ENCODE results near the gene RRP36.
A peak's percentile ranks its signal among the peaks of the same experiment; 100 is the strongest.
"Not testable (repeated sequence)": the region's sequence is repeated elsewhere in the genome, so short reads cannot be mapped to it uniquely, and the experiment has no call there.

Gene RRP36

DNA sequence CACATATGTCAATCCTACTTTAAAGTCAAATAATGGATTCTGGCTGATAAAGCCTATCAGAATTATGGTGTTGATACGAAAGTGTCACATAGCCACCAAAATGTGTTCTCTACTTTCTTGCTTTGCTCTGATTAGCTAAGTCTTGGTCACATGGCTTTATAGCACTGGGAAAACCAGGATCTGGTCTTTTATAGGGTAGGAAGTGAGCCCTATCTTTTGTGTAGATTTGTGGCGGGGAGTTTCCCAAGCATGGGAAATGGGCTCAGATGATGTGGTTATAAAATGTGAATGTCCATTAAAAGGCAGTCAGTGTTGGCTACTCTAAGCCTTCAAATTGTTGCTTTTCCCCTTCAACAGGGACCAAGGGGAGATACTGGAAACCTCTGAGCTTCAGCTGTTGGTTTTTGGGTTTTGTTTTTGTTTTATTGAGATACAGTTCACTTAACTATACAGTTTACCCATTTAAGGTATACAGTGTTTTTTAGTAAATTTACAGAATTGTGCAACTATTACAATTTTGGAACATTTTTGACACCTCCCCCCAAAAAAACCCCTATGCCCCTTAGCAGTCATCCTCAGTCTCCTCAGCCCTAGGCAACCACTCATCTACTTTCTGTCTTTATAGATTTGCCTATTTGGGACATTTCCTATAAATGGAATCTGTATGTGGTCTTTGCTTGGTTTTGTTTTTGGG, 12.2 kb downstream of the RRP36 start:
- no peak for DNase-seq
- intact Hi-C loops (cut with DNase I): no loop called here

DNA sequence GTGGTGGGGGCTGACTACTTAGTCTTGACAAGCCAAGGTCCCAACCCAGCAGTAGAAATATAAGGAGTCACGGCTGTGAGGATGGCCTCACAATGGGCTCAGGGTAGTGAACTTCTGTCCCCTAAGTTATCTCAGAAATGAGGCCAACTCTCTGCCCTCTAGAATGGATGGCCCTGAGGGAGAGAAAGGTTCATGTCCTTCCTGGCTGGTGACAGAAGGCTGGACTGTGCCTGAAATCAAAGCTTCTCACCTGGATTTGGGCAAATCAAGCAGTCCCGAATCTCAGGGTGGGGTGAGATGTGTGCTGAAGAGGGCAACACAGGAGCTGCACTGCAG, 12.7 kb downstream of the RRP36 start:
- intact Hi-C loops (cut with DNase I): no loop called here
- DNase-seq: peak in 2 of 10 donors; percentile 17 to 36

DNA sequence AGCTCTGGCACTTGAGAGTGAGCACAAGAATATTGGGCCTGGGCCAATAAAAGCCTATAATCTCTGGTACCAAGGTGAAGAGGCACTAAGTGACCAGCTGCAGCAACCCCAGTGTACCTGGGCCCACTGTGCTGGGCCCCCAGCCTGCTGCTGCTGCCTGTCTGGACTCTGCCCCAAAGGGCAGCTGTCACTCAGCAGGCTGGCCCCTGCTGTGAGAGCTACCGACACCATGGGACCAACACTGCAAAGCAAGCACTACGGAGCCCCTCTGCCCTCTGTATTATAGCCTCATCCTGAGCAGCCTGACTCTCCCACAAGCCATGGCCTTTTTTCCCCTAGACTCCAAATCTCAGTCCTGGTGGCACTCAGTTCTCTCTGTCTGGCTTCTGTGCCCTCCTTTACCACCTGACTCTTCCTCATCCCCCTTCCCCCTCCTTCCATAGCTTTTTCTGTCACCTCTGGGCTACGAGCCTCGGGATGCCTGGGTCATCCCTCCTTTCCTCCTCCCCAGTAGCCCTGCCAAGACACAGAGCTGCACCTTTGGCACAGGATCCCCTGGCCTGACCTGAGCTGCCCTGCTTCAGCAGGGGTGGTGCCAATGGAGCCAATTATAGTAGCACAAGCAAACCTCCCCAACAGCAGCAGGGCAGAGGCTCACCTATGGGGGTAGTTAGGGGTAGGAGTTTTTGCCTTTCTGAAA, 14.2 kb downstream of the RRP36 start:
- intact Hi-C loops (cut with DNase I): no loop called here
- DNase-seq: peak in 2 of 10 donors; percentile 21 to 45

DNA sequence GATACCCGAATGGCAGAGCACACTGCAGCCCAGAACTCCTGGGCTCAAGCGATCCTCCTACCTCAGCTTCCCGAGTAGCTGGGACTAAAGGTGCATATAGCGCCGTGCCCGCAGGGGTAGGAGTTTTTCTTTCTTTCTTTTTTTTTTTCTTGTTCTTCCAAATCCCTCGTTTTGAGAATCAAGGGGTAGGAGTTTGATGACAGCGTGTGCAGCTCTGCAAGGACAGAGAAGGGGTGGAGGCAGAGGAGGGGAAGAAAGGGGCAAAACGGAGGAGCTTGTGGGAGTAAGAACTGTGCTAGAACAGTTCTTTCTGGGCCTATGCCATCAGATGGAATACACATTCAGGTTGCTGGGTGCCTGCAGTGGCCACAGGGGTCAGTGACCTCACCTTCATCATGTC, 15.3 kb downstream of the RRP36 start:
- intact Hi-C loops (cut with DNase I): no loop called here
- DNase-seq: peak in 1 of 10 donors; percentile 21

DNA sequence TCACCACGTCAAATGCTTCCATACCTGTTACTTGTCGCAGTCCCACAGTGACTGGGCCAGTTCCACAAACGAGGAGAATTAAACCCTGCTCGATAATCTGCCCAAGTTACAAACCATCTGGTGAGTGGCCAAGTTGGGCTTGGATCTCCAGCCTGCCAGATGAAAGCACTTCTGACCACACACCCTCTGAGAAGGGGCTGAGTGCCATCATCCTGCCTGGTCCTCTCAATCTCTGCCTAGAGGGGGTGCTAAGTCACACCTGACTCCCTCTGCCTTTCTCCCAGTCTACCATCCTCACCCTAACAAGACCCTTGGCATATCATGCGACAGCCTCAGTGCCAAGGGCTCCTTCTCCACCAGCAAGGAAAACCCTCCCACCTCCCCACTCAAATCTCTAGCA, 15.8 kb downstream of the RRP36 start:
- intact Hi-C loops (cut with DNase I): no loop called here

DNA sequence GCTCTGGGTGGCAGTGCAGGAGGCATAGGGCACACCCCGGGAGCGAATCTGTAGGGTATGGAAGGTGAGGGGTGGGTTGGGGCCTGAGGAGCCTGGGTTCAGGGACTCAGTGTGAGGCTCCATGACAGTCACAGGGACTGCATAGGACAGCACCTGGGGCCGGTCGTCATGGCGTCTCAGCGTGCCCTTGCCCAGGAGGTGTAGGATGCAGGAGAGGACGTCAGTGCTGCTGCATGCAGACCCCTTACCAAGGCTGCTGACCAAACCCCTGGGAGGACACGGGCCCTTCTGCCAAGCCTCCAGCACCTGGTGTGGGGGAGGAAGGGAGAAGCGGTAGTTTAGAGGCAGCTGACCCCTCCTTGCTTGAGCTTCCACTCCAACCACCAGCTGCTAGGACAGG, 16.3 kb downstream of the RRP36 start:
- intact Hi-C loops (cut with DNase I): no loop called here

More for the DNA sequence above, 15.8 kb downstream of the RRP36 start:
- DNase-seq: no peak

DNA sequence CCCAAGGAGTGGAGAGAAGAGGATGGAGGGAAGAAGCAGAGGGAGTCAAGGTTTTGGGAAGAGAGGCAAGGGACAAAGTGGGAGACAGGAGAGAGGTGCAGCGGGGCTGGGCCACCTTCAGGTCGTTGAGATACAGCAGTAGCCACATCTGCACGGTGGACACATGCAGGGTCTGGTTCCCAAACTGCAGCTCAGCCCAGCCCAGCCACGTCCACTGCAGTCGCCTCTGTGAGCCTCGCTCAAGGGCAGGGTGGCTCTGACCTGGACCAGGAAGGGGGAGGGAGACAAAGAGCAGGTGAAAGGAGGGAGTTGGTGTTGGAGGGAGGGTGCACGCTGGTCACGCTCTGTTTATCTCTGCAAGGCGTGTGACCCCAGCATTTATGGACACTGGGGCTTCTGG, 17.3 kb downstream of the RRP36 start:
- intact Hi-C loops (cut with DNase I): no loop called here
- peak in 2 of 10 donors; percentile 52 to 57 for DNase-seq

More for the DNA sequence above, 16.3 kb downstream of the RRP36 start:
- peak in 1 of 10 donors; percentile 41 for DNase-seq

DNA sequence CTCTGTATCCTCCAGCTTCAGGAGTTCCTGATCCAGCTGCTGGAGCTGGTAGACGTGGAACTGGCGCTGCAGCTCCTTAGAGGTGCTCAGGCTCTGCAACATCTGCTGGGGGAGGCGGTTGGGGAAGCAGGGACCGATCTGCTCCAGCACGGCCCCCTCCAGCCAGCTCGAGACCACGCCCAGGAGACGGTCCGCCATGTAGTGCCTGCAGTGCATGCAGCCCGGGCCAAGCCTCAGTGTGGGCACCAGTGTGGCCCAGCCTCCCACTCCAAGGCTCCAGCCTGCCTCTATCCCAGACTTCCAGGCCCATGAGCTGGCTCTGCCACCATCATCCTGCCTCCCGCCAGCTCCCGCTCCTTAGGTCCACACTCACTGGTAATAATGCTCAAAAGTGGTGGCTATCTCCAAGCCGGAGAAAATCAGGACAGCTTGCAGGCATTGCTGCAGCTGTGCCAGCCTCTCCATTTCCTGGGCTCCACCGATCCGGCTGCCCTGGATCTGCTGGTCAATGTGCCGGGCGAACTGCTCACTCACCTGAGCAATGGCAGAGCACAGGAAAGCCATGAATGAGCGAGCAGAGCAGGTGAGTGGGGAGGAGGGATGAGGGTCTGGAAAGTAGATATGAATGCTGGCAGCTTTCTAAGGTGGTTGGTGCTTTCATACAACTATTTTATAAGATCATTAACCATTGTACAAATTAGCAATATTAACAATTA, 19.3 kb downstream of the RRP36 start:
- peak in 1 of 10 donors; percentile 50 for DNase-seq
- intact Hi-C loops (cut with DNase I): no loop called here

DNA sequence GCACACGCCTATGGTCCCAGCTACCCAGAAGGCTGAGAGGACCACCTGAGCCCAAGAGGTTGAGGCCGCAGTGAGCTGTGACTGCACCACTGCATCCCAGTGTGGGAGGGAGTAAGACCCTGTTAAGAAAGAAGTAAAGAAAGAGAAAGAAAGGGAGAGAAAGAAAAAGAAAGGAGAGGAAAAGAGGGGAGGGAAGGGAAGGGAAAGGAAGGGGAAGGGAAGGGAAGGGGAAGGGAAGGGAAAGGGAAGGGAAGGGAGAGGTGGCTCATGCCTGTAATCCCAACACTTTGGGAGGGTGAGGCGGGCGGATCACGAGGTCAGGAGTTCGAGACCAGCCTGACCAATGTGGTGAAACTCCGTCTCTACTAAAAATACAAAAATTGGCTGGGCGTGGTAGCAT, 20.1 kb downstream of the RRP36 start:
- intact Hi-C loops (cut with DNase I): not testable (repeated sequence)
- peak in 1 of 10 donors; percentile 5 for DNase-seq

DNA sequence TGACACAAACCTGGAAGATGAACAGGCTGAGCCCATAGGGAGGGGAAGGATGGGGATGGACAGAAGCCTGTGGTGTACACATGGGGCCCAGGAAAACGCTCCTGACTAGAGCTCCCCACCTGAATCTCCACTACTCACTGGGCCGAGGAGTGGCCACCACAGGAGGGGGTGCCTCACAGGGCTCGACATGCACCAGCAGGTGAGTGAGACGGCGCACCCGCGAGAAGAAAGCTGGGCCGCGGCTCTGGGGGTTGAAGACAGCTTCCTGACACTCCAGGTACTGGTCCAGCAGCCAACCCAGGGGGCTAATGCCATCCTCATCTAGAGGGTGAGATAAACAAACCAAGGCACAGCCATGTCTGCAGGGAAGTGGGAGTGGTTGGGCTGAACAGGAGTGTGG, 21.9 kb downstream of the RRP36 start:
- peak in 2 of 10 donors; percentile 52 to 68 for DNase-seq
- intact Hi-C loops (cut with DNase I): no loop called here

DNA sequence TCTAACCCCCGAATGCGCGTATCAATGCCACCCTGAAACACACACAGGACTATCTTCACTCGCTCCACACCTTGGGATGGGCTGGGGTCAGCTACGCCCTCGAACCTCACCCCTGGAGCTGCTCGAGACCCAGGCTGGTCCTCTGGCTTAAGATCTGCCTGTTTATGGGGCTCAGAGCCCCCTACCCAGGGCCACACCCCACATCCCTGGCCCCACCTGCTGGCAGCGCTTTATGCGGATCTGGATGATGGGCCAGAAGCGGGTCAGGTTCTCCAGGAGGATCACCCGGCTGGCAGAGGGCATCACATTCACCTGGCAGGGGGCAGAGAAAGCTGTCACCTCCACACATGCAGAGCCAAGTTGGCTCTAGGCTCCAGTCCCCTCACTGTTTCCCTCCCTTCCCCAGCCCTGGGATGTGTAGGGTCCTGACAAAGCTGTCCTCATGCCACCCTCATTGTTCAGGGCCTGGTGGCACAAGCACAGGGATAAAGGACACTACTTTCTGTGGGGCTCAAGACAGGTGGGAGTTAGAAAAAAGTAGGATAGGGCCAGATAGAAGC, 24.0 kb downstream of the RRP36 start:
- DNase-seq: peak in 1 of 10 donors; percentile 74
- intact Hi-C loops (cut with DNase I): no loop called here

DNA sequence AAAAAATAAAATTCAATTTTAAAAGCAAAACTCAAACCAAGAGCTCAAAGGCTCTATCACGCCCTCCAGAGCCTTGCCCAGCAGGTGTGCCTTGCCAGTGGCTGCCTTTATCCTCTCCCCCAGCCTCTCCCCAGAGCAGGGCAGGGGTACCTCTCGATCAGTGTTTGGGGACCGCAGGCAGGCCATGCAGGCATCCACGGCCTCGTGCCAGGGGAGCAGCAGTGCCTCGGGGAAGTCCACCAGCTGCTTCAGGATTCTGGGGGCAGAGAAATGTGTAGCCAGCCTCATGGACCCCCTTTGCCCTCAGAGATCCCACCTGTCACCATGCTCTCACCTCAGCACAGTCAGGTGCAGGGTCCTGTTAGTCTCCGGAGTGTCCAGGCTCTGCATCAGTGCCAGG, 26.6 kb downstream of the RRP36 start:
- peak in 1 of 10 donors; percentile 46 for DNase-seq
- intact Hi-C loops (cut with DNase I): no loop called here

DNA sequence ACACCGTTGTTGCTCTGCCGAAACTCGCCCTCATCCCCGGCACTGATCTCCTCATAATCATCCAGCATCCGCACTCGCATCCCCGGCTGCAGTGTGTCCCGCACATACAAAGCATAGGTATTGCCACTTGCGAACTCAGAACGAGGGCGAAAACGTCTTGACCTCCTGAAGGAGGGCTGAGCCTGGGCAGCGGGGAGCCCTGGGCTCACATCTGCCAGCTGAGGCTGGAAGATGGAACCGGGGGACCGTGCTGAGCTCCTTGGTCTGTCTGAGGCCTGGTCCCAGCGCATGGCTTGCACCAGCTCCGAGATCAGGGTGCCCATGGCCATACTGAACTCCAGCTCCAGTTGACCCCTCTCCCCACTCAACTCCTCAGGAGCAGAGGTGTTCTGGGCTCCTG, 29.6 kb downstream of the RRP36 start:
- peak in 1 of 10 donors; percentile 71 for DNase-seq
- intact Hi-C loops (cut with DNase I): loop anchor here (10.0 kb wide), 2 partner anchors 66 to 486 kb away; partner anchors contain the start of genes PPP2R5D and UBR2

DNA sequence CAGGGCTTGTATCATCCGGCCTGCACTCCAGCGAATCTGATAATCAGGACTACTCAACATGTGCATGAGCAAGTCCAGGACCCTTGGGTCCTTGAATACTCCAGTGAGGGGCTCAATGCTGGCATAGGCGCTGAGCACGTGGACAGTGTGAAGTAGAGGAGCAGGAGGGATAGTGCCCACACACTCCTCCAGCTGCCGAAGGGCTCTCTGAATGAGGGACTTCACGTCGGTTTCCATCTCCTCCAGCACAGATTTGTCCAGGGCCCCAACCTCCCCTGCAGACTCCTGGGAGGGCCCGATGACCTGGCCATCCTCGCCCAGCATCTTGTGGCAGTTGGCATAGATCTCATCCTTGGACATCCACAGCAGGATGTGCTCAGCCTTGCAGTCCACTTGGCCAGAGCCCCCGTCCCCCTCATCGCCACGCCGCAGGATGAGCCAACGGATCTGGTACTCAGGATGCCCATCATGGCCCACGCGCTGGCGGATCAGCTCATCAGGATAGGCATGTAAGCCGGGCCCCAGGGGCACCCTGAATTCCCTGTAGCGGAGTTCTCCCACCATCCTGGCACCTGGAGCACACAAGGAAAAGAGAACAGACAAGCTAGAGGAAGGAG, 30.9 kb downstream of the RRP36 start:
- intact Hi-C loops (cut with DNase I): loop anchor here (10.0 kb wide), 2 partner anchors 68 to 488 kb away; partner anchors contain the start of genes PPP2R5D and UBR2
- peak in 1 of 10 donors; percentile 75 for DNase-seq

DNA sequence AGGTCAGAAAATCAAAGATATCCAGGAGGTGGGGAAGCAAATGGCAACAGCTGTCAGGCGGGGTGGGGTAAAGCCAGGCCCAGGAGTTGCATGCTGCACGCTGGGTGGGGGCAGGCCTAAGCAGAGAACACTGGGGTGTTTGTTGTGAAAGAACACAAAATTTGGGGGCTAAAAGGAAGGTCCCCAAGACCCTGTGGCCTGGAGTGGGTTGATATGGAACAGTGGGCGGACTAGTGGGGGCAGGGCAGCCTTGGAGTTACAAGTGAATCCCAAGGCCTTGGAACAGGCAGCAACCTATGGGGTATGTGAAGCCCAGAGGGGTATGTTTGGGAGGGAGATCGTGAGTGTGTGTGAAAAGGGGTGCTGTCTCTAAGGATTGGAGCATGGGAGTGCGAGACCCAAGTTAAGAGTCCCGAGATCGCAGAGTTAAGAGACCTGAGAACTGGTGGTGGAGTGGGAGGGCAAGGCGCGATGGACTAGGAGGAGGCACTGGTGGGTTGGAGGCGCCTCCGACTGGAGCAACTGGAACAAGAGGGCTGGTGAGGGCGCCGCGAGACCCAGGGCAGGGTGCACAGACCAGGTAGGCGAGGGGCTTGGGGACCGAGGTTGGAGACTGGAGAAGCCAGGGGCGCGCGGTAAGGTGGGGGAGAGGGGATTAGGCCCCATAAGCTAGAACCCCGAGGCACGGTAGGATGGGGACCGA, 31.6 kb downstream of the RRP36 start:
- DNase-seq: peak in 3 of 10 donors; percentile 76 to 87 (median 85)
- intact Hi-C loops (cut with DNase I): loop anchor here (10.0 kb wide), 2 partner anchors 68 to 488 kb away; partner anchors contain the start of genes PPP2R5D and UBR2

DNA sequence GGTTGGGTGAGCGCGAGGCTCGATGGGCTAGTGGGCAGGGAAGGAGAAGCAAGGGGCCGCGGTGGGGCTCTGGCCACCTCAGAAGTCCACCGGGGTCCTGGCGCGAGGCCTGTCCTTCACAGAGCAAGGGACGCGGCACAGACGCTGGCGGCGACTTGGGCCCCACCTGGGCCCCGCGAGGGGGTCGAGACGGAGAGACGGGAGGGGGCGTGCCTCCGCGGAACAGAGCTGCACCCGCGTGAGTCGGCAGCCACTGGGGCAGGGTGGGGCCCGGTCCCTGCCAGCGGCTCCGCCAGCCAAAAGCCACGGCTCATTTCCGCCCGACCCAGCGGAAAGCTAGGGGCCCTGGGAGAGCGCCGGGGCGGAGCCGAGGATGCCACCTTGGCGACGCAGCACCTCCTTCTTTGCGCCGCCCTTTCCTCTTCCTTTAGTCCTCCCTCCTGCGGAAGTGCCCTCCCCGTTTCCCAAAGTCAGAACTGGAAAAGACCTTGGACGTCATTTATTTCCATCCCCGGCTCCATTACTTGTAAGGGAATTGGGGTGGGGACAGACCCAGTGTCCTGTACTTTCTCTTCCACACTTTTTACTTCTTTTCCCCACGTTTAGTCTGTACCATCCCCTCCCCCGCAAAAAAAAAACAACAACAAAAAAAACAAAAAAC, 32.3 kb downstream of the RRP36 start, which contains the start of gene CUL7:
Gene CUL7, minus strand, starts transcription at position 307 of the 661 bp plus-strand sequence. CDS start 1,063 bp downstream, outside the sequence.
- peak; percentile 55 to 97 (median 82) for DNase-seq
- intact Hi-C loops (cut with DNase I): loop anchor here (10.0 kb wide), 2 partner anchors 69 to 489 kb away; partner anchors contain the start of genes PPP2R5D and UBR2

DNA sequence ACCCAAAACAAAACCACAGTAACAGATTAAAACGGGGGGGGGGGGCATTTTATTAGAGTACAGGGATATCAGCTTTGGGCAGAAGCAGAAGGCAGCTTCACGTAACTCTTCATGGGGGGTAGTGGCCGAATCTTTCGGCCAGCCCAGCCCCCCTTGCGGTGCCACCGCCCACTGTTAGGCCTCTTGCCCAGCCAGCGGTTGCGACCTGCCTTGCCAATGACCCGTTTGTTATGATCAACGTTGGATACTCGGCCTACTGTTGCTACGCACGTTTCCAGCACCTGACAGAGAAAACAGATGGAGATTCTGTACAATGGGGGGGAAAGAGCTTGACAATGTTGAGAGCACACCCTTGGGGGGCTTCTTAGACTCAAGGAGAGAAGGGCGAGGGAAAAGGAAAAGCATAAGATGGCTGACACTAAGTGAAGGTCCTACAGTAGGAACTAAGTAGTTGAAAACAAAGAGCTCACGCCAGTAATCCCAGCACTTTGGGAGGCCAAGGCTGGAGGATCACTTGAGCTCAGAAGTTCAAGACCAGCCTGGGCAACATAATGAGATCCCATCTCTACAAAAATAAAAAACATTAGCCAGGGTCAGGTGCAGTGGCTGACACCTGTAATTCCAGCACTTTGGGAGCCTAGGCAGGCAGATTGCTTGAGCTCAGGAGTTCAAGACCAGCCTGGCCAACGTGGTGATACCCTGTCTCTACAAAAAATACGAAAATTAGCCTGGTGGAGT, 33.0 kb downstream of the RRP36 start:
- intact Hi-C loops (cut with DNase I): loop anchor here (10.0 kb wide), 2 partner anchors 70 to 490 kb away; partner anchors contain the start of genes PPP2R5D and UBR2
- peak in 1 of 10 donors; percentile 52 for DNase-seq

DNA sequence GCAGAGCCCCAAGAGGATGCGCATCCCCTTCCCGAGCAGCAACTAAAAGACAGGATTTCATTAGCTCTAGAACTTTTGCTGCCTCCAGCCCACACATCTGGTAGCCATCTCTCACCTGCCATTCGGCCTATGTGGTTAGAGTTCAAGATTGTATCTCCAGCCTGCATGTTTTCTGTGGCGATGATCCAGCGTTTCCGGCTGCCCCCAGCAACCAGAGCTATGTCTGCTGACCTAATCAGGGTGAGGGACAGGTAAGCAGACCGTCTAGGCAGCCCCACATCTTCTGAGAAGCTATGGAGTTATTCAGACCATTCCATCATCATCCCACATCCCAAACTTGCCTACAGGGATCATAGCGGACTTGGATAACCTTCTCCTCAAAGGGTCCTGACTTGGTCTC, 34.5 kb downstream of the RRP36 start:
- no peak for DNase-seq
- intact Hi-C loops (cut with DNase I): loop anchor here (10.0 kb wide), 2 partner anchors 71 to 491 kb away; partner anchors contain the start of genes PPP2R5D and UBR2

Data from posterior cingulate gyrus (tissue), 11 donors.